HL-60 (cell line): ENCODE data around the gene RTTN.

Experiments used
- GABPA ChIP-seq: IDR thresholded peaks from 2 replicates; pipeline ENCODE4 v1.6.1; 2012; ENCODE audit warnings: low read depth
- POLR2AphosphoS5 ChIP-seq: IDR thresholded peaks from 2 replicates; pipeline ENCODE4 v1.6.1; 2012; ENCODE audit warnings: low read depth
- TF ChIP-seq, protein P1 (sequence below): IDR thresholded peaks from one replicate; pipeline ENCODE4 v1.5.1; 2011; ENCODE audit warnings: low read length, control low read depth, inconsistent platforms; ENCODE audit not compliant: insufficient read depth

DNA sequence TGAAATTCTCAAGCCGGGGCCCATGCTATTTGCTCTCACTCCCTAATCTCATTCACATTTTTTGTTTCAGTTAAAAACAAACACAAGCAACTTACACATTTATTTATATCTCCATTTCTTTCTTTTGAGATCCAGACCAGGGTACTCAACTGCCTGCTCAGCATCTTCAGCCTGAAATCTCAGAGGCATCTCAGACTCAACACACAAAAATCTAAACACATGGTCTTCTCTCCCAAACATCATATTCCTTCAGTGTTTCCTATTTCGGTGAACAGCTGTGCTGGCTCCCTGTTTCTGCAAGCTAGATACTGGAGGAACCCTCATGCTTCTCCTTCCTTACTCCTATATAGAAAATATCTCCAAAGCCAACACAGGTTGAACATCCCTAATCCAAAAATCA, 11.3 kb upstream of the RTTN start:
- TF ChIP-seq GABPA (no peak), POLR2AphosphoS5 (no peak)
- TF ChIP-seq, protein P1, sequence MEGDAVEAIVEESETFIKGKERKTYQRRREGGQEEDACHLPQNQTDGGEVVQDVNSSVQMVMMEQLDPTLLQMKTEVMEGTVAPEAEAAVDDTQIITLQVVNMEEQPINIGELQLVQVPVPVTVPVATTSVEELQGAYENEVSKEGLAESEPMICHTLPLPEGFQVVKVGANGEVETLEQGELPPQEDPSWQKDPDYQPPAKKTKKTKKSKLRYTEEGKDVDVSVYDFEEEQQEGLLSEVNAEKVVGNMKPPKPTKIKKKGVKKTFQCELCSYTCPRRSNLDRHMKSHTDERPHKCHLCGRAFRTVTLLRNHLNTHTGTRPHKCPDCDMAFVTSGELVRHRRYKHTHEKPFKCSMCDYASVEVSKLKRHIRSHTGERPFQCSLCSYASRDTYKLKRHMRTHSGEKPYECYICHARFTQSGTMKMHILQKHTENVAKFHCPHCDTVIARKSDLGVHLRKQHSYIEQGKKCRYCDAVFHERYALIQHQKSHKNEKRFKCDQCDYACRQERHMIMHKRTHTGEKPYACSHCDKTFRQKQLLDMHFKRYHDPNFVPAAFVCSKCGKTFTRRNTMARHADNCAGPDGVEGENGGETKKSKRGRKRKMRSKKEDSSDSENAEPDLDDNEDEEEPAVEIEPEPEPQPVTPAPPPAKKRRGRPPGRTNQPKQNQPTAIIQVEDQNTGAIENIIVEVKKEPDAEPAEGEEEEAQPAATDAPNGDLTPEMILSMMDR: no peak
